DMS153 treated with DMSO at 0.1 percent for 48 hours (cell line): ENCODE measurements around the gene MIS18A.
"Not testable (repeated sequence)": the region's sequence is repeated elsewhere in the genome, so short reads cannot be mapped to it uniquely, and the experiment has no call there.

Experiments
- DNase-seq: peaks from one replicate; lab custom pipeline; 2025; ENCODE audit not compliant: unreplicated experiment; lab: John Stamatoyannopoulos, UW

The MIS18A gene

GRCh38 chr21:32306021-32306780 is 27.4 kb upstream of the MIS18A start:
- no peak for DNase-seq

- no peak for DNase-seq
Measured at GRCh38 chr21:32304998-32305397, 26.1 kb upstream of the MIS18A start.

- DNase-seq, result no peak
Measured at GRCh38 chr21:32303385-32303784, 24.5 kb upstream of the MIS18A start.

- DNase-seq, result no peak
Measured at GRCh38 chr21:32302560-32302959, 23.7 kb upstream of the MIS18A start.

- no peak for DNase-seq
Measured at GRCh38 chr21:32301596-32301995, 22.7 kb upstream of the MIS18A start.

GRCh38 chr21:32300117-32300681 is 21.4 kb upstream of the MIS18A start:
- DNase-seq, result no peak

- DNase-seq, result no peak
Measured at GRCh38 chr21:32299695-32300094, 20.8 kb upstream of the MIS18A start.

GRCh38 chr21:32298658-32299081 is 19.8 kb upstream of the MIS18A start, which contains the start of gene MRAP:
TSS of gene MRAP (plus strand) at chr21:32298855. CDS start at chr21:32298972, 117 bp downstream.
- no peak for DNase-seq

- DNase-seq, result no peak
Measured at GRCh38 chr21:32298148-32298559, 19.3 kb upstream of the MIS18A start.

GRCh38 chr21:32297449-32297848 is 18.6 kb upstream of the MIS18A start:
- DNase-seq, result no peak

- DNase-seq, result no peak
Measured at GRCh38 chr21:32285476-32285875, 6.6 kb upstream of the MIS18A start.

GRCh38 chr21:32282992-32283391 is 4.1 kb upstream of the MIS18A start:
- DNase-seq, result no peak

- DNase-seq, result no peak
Measured at GRCh38 chr21:32281531-32281930, 2.7 kb upstream of the MIS18A start.

- no peak for DNase-seq
Measured at GRCh38 chr21:32279377-32279680, 480 bp upstream of the MIS18A start.

- no peak for DNase-seq
Measured at GRCh38 chr21:32278103-32278502, 746 bp downstream of the MIS18A start.

- DNase-seq, result no peak
Measured at GRCh38 chr21:32276671-32277070, 2.2 kb downstream of the MIS18A start.

- DNase-seq, result no peak
Measured at GRCh38 chr21:32270748-32271147, 8.1 kb downstream of the MIS18A start.

GRCh38 chr21:32265321-32265720 is 13.5 kb downstream of the MIS18A start:
- DNase-seq, result not testable (repeated sequence)

GRCh38 chr21:32261929-32262328 is 16.9 kb downstream of the MIS18A start:
- DNase-seq, result no peak

GRCh38 chr21:32260130-32260529 is 18.7 kb downstream of the MIS18A start:
- no peak for DNase-seq

- DNase-seq, result not testable (repeated sequence)
Measured at GRCh38 chr21:32258786-32259048, 20.1 kb downstream of the MIS18A start.

- DNase-seq, result peak; percentile 57
Measured at GRCh38 chr21:32257962-32258785, 20.7 kb downstream of the MIS18A start.
